GM19455 (cell line): ENCODE results near the gene HMCN1.

ENCODE experiments used
- ATAC-seq: cut with Tn5 transposase; IDR thresholded peaks from one replicate; pipeline ENCODE4 v1.9.1; 2021; ENCODE audit not compliant: unreplicated experiment

HMCN1 gene

GRCh38 chr1:185803241-185803640, 69.0 kb downstream of the HMCN1 start:
- ATAC-seq, result no peak

GRCh38 chr1:185804206-185804605, 70.0 kb downstream of the HMCN1 start:
- no peak for ATAC-seq

DNA sequence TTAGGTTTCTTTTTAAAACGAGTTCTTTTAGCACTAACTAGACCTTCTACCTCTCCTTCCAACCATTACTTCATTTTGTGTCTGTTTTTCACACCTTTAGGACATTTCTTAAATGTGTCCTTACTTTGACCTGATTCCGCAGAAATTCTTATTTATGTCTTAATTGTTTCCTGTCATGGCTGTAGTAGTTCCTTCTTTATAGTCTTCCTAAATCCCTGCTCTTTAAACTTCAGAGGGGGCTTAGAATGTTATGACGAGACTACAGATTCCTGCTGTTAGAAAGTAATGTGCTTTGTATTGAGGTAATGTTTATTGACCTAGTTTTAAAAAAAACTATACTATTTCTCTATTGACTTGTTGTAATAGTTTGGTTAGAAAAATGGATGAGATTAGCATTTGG, 70.4 kb downstream of the HMCN1 start:
- no peak for ATAC-seq

DNA sequence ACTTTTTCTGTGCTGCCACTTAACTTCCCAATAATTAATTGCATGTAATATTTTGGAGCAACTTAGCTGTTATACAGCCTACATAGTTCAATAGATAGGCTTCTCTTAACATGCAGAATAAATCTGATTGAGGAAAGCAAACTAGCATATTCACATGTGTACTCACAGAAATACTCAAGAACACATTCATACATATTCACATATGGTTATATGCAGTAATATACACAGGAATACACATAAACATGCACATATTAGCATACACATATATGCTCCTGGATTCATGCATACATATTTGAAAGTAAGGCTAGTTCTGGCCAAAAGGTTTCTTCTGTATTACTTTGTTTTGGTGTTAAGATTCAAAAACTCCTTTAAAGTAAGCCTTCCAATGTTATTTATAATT, 73.1 kb downstream of the HMCN1 start:
- no peak for ATAC-seq

DNA sequence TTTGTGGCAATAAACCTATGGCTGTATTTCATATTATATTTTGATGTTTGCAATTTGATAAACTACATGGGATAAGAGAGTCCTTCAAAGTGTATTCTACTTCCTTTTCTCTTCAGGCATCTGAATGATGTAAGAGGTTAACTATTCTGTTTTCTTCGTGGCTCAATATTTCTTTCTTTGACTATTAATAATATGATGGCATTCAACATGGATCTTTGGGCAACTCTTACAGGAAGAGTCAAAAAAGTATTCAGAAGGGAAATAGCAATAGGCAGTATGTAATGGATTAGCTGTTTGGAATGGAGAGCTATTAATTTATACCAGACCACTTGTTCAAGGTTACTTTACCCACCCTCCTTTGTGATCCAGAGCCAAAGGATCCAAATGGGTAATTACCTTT, 74.4 kb downstream of the HMCN1 start:
- ATAC-seq, result no peak

DNA sequence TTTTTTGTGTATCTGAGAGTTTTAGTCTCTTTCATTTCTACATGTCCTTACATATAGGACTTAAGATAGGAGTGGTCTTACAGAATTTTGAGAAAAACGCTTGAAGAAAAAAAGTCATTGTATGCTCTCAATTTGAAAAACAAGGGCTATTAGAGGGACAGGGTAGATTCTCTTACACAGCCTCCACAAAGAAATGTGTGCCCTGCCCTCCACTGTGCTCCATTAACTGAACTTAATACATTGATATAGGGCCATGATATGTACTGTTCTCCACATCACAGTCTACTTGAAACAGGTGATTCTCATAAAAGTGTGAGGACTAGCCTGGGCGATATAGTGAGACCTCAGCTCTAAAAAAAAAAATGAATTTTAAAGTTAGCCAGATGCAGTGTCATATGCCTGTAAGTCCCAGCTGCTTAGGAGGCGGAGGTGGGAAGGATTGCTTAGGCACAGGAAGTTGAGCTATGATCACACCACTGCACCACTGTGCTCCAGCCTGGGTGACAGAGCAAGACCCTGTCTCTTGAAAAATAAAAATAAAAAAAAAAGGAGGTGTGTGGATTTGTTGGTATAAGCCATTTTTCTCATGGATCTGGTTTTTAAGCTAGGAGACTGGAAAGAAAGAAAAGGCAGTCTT, 77.0 kb downstream of the HMCN1 start:
- ATAC-seq, result no peak

DNA sequence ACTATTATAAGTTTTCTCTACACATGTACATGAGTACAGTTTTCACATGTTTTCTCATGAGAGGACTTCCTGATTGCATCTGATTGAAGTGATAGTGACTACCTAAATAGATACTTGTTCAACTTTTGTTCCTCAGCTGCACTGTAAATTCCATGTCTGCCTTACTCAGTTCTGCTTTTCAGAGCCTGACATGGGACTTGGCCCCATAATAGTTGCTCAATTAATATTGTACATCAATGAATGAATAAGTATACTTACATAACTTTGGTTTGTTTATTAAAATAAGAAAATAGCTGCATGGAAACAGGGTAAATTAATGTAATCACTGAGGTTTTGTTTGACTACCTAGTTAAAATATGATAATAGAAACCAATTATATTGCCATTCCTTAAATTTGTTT, 78.7 kb downstream of the HMCN1 start:
- no peak for ATAC-seq

- ATAC-seq, result no peak
Observed at GRCh38 chr1:185813401-185813979, 79.3 kb downstream of the HMCN1 start.

DNA sequence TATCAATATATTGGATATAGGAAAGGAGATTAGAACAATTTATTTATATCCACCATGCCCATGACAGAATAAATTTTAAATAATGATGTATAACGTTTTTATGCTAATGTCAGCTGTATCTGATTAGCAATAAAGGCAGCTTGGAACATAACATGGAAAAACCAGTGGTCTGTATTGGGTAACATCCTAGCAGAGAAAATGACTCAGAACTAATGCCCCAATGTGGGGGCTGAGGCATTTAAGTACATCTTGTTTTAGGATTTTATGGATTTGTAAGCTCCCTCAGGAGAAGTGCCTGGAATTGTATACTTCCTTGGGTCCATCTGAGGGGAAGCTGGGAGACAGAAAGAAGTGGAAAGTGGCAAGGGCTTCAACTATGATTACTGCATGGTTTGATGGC, 82.3 kb downstream of the HMCN1 start:
- no peak for ATAC-seq

- ATAC-seq, result no peak
Observed at GRCh38 chr1:185819798-185820197, 85.6 kb downstream of the HMCN1 start.

DNA sequence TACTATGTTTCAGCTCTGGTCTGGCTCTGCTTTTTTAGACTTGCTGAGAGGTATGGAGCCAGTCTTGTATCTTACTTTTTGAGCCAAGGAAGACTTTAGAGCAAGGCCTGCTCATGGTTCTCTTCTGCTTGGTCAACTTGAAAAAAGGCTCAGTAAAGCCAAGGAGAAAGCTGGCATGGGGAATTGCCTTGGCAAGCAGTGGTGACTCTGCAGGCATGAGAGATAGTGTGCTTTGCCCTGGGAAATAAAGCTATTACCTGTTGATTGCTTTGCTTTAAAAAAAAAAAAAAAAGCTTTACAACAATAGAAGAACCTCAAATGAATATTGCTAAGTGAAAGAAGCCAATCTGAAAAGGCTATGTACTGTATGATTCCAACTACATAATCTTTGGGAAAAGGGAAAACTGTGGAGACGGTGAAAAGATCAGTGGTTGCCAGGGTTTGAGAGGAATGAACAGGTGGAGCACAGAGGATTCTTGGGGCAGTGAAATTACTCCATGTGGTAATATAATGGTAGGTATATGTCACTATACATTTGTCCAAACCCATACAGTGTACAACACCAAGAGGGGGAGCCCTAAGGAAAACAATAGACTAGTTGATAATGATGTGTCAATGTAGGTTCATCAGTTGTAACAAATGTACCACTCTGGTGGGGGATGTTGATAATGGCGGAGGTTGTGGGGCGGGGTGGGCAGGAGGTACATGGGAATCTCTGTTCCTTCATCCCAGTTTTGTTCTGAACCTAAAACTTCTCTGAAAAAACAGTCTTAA, 87.6 kb downstream of the HMCN1 start:
- no peak for ATAC-seq

DNA sequence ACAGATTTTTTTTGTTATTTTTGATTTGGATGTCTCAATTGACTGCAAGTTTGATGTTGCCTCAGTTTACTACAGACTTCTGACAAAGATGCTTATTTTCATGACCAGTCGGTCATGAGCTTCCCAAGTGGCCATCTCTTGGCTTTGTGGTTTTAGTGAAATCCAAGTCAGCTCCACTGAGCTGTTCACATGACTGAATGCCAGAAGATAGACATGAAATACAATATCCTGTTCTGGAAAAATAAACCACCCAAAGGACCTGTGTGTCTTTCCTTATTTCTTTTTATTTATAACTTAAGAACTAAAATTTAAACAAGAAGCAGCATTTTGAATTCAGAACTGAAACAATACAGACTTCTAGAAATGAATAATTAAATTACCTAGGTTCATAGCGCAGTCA, 89.3 kb downstream of the HMCN1 start:
- ATAC-seq, result no peak

GRCh38 chr1:185824106-185824505, 89.9 kb downstream of the HMCN1 start:
- no peak for ATAC-seq

DNA sequence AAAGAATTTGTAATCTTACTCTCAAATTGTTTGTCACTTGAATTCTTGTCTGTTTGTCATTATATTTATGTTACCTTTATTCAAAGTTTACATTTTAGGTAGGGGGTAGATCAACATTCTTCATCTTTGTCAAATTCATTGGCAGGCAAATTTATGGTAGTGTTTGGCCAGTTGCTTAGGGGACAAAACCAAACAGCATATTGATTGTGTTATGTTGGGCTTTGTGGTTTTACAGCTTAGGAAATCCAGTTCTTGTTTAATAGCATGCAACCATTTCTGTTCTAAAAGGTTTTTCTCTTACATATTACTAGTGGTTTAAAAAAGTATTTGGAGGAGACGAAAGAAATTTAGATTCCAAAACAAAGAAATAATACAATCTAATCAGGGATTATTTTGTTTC, 91.4 kb downstream of the HMCN1 start:
- no peak for ATAC-seq

GRCh38 chr1:185834371-185834905, 100.2 kb downstream of the HMCN1 start:
- ATAC-seq, result no peak

- no peak for ATAC-seq
Observed at GRCh38 chr1:185835191-185835590, 101.0 kb downstream of the HMCN1 start.

- ATAC-seq, result no peak
Observed at GRCh38 chr1:185837711-185838110, 103.5 kb downstream of the HMCN1 start.

DNA sequence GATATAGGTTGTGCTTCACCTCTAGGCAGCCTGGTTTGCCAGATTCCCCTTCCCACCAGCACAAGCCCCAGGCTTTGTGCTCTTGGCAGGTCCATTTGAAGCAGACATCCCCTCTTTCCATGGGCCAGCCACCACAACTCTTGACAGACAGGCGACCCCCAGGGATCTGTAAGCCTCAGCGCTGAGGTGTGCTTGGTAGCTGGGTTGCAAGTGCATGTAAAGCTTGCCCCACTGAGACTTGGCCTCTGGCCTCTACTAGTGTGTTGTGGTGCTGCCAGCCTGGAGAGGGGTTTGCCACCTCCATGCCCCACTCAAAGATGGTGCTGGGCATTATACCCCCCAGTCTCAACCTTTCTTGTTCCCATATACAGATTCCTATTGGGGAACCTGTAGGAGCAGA, 103.9 kb downstream of the HMCN1 start:
- ATAC-seq, result no peak

- no peak for ATAC-seq
Observed at GRCh38 chr1:185840880-185841279, 106.7 kb downstream of the HMCN1 start.

- ATAC-seq, result no peak
Observed at GRCh38 chr1:185843297-185843869, 109.2 kb downstream of the HMCN1 start.

DNA sequence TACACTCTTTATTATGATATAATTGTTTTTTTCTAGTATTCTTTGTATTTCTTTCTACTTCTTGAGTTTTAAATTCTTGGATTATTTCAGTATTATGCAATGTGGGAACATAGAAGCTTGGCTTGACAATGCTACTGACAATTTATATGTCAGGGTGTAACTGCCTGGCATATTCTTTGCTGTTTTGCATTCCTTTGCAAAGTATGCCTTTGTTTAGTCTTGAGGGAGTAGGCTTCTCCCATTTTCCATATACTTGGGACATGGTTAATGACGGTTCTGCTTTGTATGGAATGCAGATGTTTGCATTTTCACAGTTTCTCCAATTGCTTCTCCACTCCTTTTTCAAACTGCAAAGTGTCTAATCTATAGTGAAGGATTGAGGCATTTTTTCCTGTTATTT, 109.8 kb downstream of the HMCN1 start:
- no peak for ATAC-seq
